HTR-8/SVneo (cell line): ENCODE measurements around the gene PTGR2.
"Not testable (repeated sequence)": the region's sequence is repeated elsewhere in the genome, so short reads cannot be mapped to it uniquely, and the experiment has no call there.

ENCODE experiments used
- DNase-seq: peaks from one replicate; pipeline ENCODE4 v3.0.0; 2011; ENCODE audit warnings: low spot score, mixed read lengths; ENCODE audit not compliant: insufficient read length
- FAIRE-seq: peaks from 2 replicates; lab custom pipeline; 2011; peaks lifted over from hg19 to GRCh38; lab: Jason Lieb, UNC

PTGR2 gene

DNA sequence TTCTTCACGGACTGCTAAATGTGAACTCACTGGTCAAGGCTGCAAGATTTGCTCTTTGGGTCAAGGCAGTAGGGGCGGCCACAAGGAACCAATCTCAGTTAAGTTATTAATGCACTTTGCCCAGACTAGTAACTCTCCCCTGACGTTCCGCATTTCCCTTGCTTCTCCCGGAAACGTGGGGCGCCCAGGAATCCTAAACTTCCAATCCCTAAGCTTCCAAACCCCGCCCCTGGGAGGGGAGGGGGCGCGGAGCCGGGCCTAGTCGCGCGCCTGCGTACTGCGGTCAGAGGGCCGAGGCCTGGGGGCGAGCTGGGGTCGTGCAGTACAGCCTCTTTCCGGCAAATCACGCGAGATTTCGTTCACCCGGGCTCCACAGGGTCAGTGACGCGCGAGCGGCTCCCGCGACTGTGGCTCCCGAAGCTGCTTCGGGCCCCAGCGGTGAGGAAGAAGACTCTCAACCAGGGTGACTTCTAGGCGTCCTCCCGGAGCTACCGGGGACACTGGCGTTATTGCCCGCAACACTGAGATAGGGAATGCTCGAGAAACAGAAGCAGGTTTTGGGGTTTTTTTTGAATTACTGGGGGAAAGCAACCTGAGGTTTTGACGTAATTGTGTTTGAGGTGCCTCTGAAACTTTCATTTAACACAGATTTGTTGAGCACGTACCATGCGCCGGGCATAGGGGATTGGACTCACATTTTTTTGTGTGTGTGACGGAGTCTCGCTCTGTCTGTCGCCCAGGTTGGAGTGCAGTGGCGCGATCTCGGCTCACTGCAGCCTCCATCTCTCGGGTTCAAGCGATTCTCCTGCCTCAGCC, at the start of gene PTGR2:
Gene PTGR2 (plus strand): TSS at position 265 of the 816 bp plus-strand sequence. CDS start 7,032 bp downstream, outside the sequence.
- DNase-seq (peak; percentile 100), FAIRE-seq (peak; percentile 99)

DNA sequence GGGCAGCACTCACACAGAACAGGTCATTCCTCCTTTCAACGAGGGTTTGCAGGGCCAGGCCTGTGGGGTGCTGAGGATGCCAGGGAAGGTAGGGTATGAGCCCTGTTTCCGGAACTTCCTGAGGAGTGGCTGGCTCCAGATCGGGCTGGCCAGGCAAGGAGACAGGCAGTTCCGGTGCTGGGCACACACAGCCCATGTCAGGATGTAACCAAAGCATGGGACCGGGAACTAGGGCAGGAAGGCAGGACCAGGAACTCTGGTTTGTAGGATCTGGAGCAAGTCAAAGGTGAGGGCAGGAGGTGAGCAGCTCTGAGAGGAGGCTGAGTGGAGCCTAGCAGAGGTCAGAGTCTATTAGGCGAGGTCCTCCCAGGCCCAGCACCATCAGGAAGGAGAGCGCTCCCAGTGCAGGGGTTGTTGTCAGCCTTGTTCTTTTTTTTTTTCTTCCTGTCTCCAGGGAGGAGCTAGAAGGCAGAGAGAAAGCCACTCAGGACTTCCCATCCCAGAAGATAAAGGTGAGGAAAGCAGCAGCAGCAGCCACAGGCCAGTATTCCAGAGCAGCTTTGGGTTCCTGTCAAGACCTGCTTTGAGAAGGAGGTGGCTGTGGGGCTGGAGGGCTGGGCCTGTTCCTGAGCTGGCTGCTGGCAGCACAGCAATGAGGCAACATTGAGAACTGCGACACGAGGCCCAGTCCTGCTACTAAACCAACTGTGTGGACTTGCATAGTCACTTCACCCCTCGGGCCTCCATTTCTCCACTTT, 49.0 kb upstream of the PTGR2 start:
- FAIRE-seq (peak; percentile 88), DNase-seq (no peak)

- DNase-seq (no peak), FAIRE-seq (peak; percentile 66)
Measured at GRCh38 chr14:73804636-73805035, 47.0 kb upstream of the PTGR2 start.

GRCh38 chr14:73807457-73807856, 44.2 kb upstream of the PTGR2 start:
- DNase-seq = no peak
- no peak for FAIRE-seq

DNA sequence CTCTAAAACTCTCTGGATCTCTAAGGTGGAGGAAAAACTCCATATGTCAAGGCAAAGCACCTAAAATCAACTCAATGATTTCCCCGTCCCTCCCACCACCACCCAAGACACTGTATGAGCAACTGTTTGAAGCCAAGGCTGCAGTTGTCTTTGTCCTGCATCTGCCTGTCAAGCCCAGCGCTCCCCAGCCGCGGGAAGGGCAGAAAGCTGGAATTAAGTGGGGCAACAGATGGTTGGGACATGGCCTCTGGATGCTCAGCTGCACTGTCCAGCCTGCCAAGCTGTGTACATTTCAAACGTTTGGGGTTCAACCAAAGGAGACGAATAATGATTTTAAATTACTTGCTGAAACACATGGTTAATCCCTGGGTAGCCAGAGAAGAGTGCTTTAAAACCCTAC, 42.2 kb upstream of the PTGR2 start:
- peak; percentile 64 for FAIRE-seq

GRCh38 chr14:73810478-73811163, 41.0 kb upstream of the PTGR2 start:
- FAIRE-seq (peak; percentile 76), DNase-seq (no peak)

More for the DNA sequence above, 42.2 kb upstream of the PTGR2 start:
- DNase-seq = no peak

DNA sequence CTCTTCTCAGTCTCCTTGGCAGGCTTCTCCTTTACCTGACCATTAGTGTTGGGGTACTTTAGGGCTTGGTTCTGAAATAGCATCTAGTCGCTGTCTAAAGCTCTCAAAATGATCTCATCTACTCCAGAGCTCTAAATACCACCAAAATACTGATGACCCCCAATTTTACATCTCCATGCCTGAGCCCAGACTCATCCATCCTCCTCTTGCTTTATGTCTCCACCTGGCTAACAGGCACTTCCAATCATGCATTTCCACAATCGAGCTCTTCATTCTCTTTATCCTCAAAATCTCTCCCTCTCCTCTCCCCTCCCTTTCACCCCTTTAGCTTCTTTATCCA, 40.5 kb upstream of the PTGR2 start:
- DNase-seq (no peak), FAIRE-seq (no peak)

DNA sequence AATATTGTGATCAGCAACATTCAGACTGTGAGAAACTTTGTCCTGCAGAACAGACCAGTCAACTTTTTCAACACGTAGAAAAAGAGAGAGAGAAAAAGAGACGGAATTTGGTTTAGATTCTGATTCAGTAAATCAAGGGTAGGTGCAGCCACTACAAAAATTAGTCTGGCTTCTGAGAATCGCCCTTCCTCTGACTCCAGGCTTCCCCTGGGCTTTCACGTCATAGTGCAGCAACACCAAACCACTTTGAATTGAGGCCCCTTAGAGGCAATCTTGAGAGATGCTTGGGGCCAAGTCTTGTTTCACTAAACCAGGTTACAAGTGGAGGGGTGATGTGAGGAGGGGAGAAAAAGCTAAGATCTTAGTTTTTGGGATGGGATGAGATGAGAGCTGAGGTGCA, 37.5 kb upstream of the PTGR2 start:
- DNase-seq = no peak
- no peak for FAIRE-seq

- DNase-seq = no peak
- FAIRE-seq = no peak
Measured at GRCh38 chr14:73815849-73816248, 35.8 kb upstream of the PTGR2 start.

DNA sequence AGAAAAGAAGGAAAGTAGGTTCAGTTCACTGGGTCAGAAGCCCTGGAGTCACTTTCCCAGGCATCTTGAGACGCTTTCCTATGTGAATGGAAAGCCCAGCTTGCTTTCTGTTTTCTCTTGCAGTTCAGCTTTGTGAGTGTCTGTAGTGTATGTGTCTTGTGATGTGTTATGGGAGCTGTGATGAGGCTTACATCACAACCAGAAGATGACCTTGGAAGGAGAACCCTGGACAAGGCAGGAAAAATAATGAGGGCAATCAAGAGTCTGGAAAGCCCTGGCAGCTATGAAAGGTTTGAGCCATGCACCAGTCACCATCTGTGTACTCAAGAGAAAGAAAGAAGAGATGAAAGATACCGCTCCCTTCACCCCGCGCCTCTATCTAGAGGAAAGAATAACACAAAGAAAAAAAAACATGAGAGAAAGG, 35.2 kb upstream of the PTGR2 start:
- FAIRE-seq (no peak), DNase-seq (no peak)

- FAIRE-seq (no peak), DNase-seq (no peak)
Measured at GRCh38 chr14:73817020-73817655, 34.5 kb upstream of the PTGR2 start.

- FAIRE-seq = peak; percentile 77
- DNase-seq = no peak
Measured at GRCh38 chr14:73818821-73819220, 32.8 kb upstream of the PTGR2 start.

- peak; percentile 76 for FAIRE-seq
- DNase-seq = no peak
Measured at GRCh38 chr14:73820631-73821030, 31.0 kb upstream of the PTGR2 start.

- DNase-seq (no peak), FAIRE-seq (peak; percentile 72)
Measured at GRCh38 chr14:73823339-73823885, 28.2 kb upstream of the PTGR2 start.

DNA sequence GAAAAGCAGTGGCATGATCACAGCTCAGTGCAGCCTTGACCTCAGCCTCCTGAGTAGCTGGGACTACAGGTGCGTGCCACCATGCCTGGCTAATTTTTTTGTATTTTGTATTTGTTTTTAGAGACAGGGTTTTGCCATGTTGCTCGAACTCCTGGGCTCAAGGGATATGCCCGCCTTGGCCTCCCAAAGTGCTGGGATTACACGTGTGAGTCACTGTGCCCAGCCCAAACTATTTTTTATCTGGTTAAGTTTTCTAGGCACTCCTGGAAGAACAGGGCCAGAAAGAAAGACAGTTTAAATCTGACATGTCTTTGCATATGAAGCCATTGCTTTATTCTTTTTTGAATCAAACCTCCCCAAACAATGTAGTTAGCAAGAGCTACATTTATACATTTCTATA, 27.5 kb upstream of the PTGR2 start:
- no peak for FAIRE-seq
- no peak for DNase-seq

- DNase-seq = no peak
- no peak for FAIRE-seq
Measured at GRCh38 chr14:73824536-73824935, 27.1 kb upstream of the PTGR2 start.

- FAIRE-seq (peak; percentile 84), DNase-seq (peak; percentile 94)
Measured at GRCh38 chr14:73825551-73826188, 26.0 kb upstream of the PTGR2 start.

- not testable (repeated sequence) for FAIRE-seq
Measured at GRCh38 chr14:73827190-73827589, 24.4 kb upstream of the PTGR2 start.

DNA sequence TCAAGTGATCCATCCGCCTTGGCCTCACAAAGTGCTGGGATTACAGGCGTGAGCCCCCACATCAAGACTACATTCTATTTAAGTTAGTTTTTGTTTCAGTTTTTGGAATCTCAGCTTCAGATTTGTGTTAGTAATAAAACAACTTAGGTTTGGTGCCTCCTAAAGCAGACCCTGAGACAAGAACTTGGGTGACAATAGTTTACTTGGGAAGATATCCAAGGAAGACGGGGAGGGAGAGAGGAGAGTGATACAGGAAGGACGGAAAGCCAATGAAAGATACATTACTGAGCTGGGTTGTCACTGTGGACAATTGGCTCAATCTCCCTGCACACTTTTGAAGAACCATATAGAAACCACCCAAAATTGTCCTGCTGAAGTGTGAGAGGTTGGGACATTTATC, 22.6 kb upstream of the PTGR2 start:
- FAIRE-seq = no peak

More at GRCh38 chr14:73827190-73827589, 24.4 kb upstream of the PTGR2 start:
- not testable (repeated sequence) for DNase-seq

More for the DNA sequence above, 22.6 kb upstream of the PTGR2 start:
- DNase-seq = no peak
